Mucosa of descending colon (tissue), 3 donors: ENCODE results near the gene NDUFA3. TPM values are rescaled to one million over a fixed set of nuclear protein-coding genes. Genes with fewer than 3 reads are reported as not detected.

Experiments used
- ATAC-seq: fragments of 200-7000 bp; cut with Tn5 transposase; one replicate; pipeline ENCODE4 v1.9.1; 2020; ENCODE audit warnings: mild to moderate bottlenecking, moderate library complexity
- DNase-seq, 3 donors: peaks; one replicate each; pipeline ENCODE4 v3.0.0-alpha.2; 2020
- H3K36me3 ChIP-seq: fragments of 200-600 bp; one replicate; pipeline ENCODE4 v1.8.0; 2021; ENCODE audit warnings: low read depth, mild to moderate bottlenecking
- H3K4me1 ChIP-seq: fragments of 200-600 bp; one replicate; pipeline ENCODE4 v1.8.0; 2021; ENCODE audit warnings: low read depth, mild to moderate bottlenecking
- H3K4me3 ChIP-seq: fragments of 200-600 bp; one replicate; pipeline ENCODE4 v1.8.0; 2021; ENCODE audit warnings: mild to moderate bottlenecking
- H3K9me3 ChIP-seq: fragments of 200-600 bp; one replicate; pipeline ENCODE4 v1.8.0; 2021; ENCODE audit warnings: mild to moderate bottlenecking
- CTCF ChIP-seq: fragments of 200-600 bp; IDR thresholded peaks from one replicate; pipeline ENCODE4 v1.8.0; 2022; ENCODE audit warnings: antibody characterized with exemption, mild to moderate bottlenecking
- intact Hi-C, 2 donors: fragments of 100-400 bp; cut with DNase I in 1 of 2; cut with micrococcal nuclease in 1 of 2; formaldehyde crosslinking; loops; one replicate each; pipeline versions ENCODE4 v1.11.0 to v1.11.1; 2022; cut with DNase I, micrococcal nuclease
- total RNA-seq, 3 donors: library from RNA; stranded (reverse); fragmentation: NEBNext Ultra II Directional in 2 of 3; extraction: Animal tissue kit (Norgen Biotek cat#: 25700) in 2 of 3; gene quantifications; one replicate each; pipeline versions ENCODE4 v1.2.1 to v1.2.4, GENCODE V29; 2021 to 2023
- donor health status: DM: no; HTN: no; CAD: no; lungs with moderate emphysema.
- donor health status: DM: no; HTN: no; CAD: no.
- donor health status: DM: no; HTN: yes; CAD: no.

NDUFA3 gene
- total RNA-seq, 3 donors from 2014 or later = 93.4 to 155 (median 139) TPM

GRCh38 chr19:54104998-54105715, 2.5 kb downstream of the NDUFA3 start:
- Histone ChIP-seq H3K9me3 (no peaks in the 10 kb centered on the region), H3K4me3 (no peak overlapping the region), H3K4me1 (peaks cover 3% of the 10 kb centered on the region), H3K36me3 (no peaks in the 10 kb centered on the region)
- no peak for DNase-seq
- TF ChIP-seq CTCF = no peak
- ATAC-seq = no peak
- intact Hi-C loops = no loop called here

GRCh38 chr19:54105796-54106195, 3.1 kb downstream of the NDUFA3 start:
- TF ChIP-seq CTCF = no peak
- no peaks in the 10 kb centered on the region for H3K36me3 ChIP-seq
- H3K4me1 ChIP-seq = peaks cover 3% of the 10 kb centered on the region
- DNase-seq = no peak
- intact Hi-C loops = no loop called here
- H3K4me3 ChIP-seq = no peak overlapping the region
- no peaks in the 10 kb centered on the region for H3K9me3 ChIP-seq
- no peak for ATAC-seq

- H3K9me3 ChIP-seq = no peaks in the 10 kb centered on the region
- no peak overlapping the region for H3K4me3 ChIP-seq
- H3K4me1 ChIP-seq = peaks cover 3% of the 10 kb centered on the region
- no peak for DNase-seq
- ATAC-seq = no peak
- no peak for TF ChIP-seq CTCF
- intact Hi-C loops = no loop called here
- H3K36me3 ChIP-seq = no peaks in the 10 kb centered on the region
Observed at GRCh38 chr19:54106716-54107115, 4.1 kb downstream of the NDUFA3 start.

- ATAC-seq (no peak), DNase-seq (no peak)
- Histone ChIP-seq H3K9me3 (no peaks in the 10 kb centered on the region), H3K36me3 (no peaks in the 10 kb centered on the region), H3K4me1 (no peaks in the 10 kb centered on the region), H3K4me3 (no peak overlapping the region)
- no peak for TF ChIP-seq CTCF
- intact Hi-C loops = no loop called here
Observed at GRCh38 chr19:54107876-54108490, 5.3 kb downstream of the NDUFA3 start.

GRCh38 chr19:54108496-54108895, 5.8 kb downstream of the NDUFA3 start:
- H3K9me3 ChIP-seq = no peaks in the 10 kb centered on the region
- no peak overlapping the region for H3K4me3 ChIP-seq
- intact Hi-C loops = no loop called here
- ATAC-seq (no peak), DNase-seq (no peak)
- H3K4me1 ChIP-seq = no peaks in the 10 kb centered on the region
- no peaks in the 10 kb centered on the region for H3K36me3 ChIP-seq
- no peak for TF ChIP-seq CTCF
